Germinal center (tissue), 1 donor: ENCODE data around the gene TMEM259.

Experiments used
- DNase-seq: peaks from one replicate; pipeline ENCODE4 v3.0.0; 2012; ENCODE audit warnings: mixed read lengths, low spot score

TMEM259 gene

DNA sequence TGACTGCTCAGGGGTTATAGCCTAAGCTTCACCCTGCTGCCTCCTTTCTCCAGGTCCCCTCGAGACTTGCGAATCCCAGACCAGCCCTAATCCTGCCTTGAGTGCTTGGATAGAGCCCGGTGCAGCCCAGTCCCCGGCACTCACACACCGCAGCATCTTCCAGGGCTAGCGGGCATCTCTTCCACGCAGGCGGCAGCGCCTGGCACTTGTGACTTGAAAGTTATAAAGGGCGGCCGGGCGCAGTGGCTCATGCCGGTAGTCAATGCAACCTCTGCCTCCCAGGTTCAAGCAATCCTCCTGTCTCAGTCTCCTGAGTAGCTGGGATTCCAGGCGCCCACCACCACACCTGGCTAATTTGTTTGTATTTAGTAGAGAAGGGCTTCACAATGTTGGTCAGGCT, 34.8 kb downstream of the TMEM259 start:
- DNase-seq: no peak

DNA sequence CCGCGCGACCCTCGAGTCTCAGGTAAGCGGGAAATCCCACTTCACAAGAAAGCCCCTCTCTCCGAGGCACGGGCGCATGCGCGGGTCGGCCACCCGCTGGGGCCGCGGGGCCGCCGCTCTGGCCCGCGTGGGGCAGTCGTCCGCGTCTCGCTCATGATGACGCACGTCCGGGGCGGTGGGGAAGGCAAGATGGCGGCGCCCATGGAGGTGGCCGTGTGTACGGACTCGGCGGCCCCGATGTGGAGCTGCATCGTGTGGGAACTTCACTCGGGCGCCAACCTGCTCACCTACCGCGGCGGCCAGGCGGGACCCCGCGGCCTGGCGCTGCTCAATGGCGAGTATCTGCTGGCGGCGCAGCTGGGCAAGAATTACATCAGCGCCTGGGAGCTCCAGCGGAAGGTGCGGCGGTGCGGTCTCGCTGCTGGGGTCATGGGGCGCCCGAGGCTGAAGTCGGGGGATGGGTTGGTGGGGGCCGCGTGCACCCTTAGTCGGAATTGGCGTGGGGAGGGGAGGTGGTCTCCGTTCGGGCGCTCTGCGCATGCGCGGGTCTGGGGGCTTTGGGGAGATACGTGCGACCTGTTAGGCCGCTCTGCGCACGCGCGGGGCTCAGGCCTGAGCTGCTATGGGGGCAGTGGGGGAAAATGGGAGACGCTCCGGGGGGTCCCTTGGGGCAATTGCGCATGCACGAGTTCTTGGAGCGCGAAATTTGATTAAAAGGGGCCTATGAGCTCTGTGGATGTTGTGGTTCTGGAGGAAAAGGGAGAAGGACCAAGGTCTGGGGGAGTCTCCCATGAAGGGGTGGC, 36.6 kb downstream of the TMEM259 start, which contains the start of gene WDR18:
TSS of gene WDR18 (plus strand) at position 181 of the 803 bp plus-strand sequence. CDS start at position 190, 9 bp downstream.
- peak; percentile 99 for DNase-seq

DNA sequence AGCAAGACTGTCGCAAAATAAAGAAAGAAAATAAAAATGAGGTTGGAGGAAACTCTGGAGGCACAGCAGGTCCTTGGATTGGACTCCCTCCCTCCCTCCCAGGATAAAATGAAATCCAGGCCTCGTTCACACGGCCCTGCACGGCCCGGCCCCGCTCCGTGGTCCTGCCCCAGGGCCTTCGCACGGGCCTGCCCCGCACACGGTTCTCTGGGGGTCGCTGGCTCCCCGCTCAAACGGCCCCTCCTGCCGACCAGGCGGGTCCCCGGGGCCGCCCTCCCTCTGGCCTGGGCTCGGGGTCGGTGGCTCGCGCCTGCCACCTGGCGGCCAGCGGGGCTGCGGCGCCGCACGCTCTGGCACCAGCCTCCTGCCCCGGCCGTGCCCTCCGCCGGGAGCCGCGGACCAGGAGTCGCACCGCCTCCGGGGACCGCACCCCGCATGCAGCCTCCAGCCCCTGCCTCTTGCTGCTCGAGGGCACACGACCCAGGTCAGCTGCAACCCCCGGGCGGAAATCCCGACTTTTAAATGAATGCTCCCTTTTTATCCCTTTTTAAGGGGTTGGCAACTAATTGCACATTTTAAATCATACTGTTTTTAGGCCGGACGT, 38.3 kb downstream of the TMEM259 start:
- peak; percentile 94 for DNase-seq

DNA sequence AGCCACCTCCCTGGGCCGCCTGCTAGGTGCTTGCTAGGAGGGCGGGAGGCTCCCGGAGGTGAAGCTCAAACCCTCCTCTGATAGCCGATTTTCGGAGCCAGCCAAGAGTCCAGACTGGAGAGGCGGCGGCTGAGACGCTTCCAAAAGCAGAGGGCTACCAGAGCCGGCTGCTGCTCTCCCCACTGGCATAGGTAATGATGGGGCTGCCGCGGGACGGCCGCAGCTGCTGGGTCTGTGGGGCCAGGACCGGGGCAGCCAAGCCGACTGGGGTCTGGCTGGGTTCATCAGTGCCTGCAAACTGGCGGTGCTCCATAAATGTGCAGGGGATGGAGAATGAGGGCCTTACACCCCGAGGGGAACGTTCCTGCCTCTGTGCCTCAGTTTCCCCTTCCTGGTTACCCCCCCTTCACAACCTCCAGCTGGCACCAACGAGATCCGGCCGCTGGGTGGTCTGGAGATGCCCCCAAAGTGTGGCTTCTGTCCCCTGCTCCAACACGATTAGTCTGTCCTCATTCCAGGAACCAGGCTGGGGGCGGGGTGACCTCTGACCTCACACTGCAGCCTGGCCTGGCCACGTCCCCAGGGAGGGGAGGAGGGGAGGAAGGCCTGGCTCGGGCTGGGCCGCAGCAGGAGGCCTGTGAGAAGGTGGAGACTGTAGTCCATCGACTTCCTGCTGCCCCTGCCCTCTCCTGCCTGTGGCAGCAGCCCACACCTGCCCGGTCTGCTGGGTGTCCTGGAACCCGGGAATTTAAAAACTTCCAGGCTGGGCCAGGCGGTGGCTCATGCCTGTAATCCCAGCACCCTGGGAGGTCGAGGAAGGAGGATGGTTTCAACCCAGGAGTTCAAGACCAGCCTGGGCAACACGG, 40.6 kb downstream of the TMEM259 start:
- no peak for DNase-seq

DNA sequence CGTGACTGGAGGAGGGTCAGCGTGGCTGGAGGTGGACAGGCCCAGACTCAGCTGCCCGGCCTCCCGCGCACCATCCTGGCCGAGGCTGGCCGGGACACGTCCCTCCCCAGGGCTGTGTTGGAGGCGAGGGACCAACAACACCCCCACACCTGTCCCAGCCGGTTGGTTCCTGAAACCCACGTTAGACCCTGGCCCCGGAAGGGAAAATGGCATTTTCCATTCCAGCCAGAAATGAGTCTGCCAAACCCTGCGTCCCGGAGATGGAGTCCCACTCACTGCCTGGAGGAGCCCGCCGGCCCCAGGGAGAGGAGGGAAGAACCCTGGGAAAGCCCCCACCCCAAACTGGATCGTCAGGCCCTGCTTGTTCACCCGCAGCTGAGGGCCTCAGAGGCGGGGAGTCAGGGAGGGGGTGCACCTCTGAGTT, 41.6 kb downstream of the TMEM259 start:
- DNase-seq: no peak

DNA sequence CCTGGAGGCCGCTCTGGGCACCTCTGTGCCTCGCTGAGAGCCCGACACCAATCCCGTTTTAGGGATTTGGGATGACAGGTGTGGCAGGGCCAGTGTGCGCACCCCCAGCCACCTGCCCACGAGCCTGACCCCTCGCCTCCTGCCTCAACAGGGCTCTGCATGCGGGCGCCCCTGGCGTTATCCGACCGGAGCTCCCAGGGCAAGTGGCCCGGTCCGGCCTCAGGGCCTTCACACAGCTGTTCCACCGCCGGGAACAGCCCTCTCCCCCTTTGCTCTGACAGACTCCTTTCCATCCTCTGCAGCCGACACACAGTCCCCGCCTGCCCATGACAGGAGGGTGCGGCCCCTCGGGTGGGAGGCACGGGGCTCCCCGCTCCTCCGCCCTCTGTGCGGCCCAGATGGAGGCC, 43.9 kb downstream of the TMEM259 start:
- no peak for DNase-seq

DNA sequence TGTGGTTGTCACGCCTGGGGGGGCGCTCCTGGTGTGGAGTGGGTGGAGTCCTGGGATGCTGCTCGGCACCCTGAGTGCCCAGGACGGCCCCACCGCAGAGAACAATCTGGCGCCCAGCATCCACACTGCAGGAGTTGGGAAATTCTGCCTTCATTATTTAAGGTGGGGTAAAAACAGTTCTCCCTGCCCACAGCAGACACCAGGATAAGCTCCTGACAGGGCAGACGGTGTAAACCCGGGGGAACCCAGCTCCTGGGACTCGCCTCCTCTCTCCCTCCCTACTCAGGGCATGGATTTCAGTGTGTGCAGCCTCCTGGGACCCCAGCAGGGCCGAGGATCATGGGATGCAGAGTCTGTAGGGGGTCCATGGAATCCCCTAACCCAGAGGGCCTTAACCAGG, 44.4 kb downstream of the TMEM259 start:
- no peak for DNase-seq

DNA sequence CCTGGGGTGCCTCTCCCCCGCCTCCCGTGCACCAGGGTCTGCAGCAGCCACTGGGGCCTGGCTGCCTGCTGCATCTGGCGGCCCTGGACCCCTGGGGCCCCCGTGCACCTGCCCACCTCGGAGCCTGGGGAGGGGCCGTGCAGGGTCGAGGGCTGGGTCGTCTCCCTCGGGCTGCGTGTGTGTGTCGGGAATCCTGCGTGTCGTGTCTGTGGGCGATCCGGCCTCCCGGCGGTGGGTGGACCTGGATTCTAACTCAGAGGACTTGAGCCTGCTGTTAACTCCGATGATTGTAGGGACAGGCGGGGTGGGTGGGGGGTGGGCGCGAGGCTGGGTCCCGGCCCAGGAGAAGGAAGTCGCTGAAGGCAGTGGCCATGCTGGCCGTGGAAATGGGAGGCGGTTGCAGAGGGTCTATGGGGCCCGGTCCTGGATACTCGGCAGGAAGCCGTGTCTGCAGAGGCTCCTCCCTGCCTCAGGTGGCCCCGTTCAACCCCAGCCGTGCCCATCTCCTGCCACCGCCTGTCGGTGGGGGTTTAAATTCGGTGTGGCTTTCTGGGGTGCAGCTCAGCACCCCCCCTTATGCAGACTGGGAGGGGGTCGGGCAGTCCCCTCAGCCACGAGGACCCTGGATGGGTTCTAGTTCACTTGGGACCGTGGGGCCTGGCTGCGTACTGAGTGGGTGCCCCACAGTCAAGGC, 46.2 kb downstream of the TMEM259 start:
- no peak for DNase-seq

DNA sequence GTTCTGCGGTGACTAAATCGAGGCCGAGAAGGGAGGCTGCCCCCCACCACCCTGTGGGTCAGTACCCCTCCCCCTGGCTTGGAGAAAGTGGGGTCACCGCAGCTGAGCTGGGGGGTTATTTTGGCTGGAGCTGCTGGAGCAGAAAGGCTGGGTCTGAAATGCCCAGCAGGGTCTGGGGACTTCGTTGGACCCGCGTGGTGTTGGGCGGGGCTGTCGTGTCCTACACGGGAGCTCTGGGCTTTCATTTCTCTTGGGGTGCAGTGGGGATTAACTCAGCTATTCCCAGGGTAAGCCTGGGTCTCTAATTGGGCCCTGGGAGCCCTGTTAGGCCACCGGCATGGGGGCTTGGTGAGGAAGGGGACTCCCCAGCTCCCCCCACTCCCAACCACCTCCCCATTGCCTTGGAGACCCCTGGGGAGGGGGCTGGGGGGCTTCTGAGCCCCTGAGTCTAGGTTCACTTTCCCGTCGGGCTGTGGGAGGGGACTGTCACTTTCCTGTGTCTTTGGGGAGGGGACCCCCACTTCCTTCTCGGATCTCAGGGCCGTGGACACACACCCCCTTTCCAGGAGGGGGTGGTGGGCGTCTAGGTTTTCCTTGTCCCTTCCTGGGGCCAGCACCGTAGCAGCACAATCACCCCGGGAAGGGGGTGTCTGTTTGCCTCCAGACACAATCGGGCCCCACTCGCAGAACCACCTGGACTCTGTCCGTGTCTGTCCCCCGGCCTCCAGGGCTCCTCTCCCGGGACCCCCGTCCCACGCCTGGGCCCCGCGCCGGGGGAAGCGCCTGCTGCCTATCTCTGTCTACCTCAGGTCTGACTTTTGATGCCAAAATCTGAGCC, 47.0 kb downstream of the TMEM259 start:
- no peak for DNase-seq

DNA sequence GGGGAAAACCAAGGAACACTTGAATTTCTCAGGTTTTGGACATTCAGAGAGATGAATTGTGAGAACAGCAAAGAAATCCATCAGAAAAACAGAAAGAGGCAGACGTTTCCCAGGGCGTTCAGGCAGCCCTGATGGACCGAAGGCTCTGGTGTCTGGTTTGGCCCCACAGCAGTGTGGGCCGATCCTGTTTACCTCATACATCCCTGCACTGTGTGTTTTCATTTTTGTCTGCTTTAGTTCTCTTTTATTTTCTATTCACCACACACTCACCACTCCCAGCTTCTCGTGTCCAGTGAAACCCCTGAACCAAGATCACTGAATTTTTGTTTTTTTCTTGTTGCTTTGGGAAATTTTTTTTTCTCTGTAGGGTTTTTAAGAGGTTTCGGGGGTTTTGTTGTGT, 48.6 kb downstream of the TMEM259 start:
- DNase-seq: no peak

DNA sequence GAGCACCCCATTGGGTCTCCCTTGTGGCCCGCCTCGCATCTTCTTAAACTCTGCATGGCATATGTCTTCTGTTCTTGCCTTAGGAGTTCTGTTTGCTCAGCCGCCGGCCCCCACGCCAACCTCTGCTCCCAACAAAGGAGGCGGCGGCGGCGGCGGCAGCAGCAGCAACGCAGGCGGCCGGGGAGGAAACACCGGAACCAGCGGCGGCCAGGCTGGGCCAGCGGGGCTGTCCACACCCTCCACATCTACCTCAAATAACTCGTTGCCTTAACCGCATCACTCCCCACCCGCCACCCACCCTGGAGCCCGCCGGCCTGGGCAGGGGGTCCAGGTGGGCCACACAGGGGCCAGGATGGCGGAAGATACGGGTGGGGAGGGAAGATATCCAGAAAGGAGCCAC, 49.1 kb downstream of the TMEM259 start:
- DNase-seq: no peak

DNA sequence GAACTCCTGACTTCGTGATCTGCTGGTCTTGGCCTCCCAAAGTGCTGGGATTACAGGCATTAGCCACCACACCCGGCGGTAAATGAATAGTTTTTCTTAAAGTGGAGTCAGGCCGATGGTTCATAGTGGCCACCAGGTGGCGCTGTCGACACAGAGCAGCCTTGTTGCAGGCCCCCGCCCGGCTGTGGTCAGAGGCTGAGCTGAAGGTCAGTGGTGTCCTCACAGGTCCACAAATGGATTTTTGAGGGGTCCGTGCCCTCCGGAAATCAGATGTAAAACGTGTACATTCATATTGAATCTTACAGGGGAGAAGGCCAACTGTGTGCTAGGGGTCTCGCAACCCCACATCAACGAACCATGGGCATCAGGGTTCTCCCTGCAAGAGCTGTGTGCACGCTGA, 50.2 kb downstream of the TMEM259 start:
- no peak for DNase-seq

DNA sequence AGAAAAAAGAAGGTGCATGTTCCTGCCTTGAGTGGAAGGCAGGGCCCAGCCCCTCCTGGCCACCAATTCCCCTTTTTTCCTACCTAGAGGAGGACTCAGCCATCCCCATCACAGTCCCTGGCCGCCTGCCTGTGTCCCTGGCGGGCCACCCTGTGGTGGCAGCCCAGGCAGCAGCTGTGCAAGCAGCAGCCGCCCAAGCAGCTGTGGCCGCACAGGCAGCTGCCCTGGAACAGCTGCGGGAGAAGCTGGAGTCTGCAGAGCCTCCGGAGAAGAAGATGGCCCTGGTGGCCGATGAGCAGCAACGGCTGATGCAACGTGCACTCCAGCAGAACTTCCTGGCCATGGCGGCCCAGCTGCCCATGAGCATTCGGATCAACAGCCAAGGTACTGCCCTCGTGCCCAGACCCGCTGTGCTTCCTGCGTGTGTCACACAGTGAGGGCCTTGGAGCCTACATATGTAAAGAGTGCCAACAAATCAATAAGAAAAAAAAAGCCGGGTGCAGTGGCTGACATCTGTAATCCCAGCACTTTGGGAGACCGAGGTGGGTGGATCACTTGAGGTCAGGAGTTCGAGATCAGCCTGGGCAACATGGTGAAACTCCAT, 54.3 kb downstream of the TMEM259 start:
- DNase-seq: no peak

DNA sequence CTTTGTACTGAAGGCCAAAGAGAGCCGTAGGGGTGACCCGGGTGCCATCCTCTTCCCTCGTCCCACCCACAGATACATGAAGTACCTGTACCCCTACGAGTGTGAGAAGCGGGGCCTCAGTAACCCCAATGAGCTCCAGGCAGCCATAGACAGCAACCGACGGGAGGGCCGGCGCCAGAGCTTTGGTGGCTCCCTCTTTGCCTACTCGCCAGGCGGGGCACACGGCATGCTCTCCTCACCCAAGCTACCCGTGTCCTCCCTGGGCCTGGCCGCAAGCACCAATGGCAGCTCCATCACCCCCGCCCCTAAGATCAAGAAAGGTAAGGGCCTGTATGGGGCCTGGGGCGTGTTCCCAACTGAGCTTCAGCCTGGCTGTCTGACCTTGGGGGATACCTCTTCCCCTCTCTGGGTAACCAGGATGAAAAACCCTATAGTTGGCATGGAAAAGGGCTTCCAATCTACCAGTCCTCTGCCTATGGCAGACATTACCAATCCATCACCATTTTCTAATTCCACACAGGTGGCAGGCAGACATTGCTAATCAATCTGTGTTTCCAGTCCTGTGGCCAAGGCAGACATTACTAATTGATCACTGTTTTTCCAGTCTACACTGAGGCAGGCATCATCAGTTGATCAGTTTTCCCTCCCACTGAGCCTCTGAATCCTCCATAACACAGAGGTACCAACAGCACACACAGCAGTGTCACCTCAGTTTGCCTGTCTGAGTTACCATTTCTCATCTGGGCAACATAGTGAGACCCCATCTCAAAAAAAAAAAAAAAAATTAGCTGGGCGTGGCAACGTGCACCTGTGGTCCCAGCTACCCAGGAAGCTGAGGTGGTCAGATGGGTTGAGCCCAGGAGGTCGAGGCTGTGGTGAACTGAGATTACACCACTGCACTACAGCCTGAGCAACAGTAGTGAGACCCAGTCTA, 55.9 kb downstream of the TMEM259 start:
- no peak for DNase-seq

DNA sequence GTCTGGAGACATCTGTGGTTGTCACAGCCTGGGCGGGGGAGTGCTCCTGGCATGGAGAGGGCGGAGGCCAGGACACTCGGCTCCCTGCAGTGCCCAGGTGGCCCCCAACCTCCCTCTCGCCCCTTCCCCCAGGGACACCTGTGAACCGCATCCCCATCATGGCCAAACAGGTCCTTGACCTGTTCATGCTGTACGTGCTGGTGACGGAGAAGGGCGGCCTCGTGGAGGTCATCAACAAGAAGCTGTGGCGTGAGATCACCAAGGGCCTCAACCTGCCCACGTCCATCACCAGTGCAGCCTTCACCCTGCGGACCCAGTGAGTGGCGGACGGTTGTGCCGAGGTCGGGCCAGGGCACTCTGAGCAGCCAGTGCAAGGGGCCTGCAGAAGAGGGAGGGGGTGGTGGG, 56.8 kb downstream of the TMEM259 start:
- no peak for DNase-seq

DNA sequence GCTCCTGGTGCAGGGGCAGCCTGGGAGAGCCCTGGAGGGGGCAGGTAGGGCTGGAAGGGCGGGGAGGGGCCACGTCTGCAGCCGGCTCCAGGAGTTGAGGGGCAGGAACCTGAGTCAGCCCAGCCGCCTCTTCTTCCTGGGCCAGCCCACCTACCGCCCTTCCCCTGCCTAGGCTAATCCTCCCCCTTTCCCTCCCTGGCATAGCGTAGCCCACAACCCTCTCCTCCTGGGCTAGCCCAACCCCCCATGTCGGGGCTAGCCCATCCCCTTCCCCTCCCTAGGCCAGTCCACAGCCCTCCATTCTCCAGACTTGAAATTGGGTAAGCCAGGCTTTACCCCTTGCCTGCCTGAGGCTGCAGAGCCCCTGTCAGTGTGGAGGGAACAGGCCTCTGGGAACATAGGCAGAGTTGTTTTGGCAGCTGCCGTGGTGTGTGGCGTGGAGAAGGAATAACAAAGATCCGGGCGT, 57.4 kb downstream of the TMEM259 start:
- no peak for DNase-seq

DNA sequence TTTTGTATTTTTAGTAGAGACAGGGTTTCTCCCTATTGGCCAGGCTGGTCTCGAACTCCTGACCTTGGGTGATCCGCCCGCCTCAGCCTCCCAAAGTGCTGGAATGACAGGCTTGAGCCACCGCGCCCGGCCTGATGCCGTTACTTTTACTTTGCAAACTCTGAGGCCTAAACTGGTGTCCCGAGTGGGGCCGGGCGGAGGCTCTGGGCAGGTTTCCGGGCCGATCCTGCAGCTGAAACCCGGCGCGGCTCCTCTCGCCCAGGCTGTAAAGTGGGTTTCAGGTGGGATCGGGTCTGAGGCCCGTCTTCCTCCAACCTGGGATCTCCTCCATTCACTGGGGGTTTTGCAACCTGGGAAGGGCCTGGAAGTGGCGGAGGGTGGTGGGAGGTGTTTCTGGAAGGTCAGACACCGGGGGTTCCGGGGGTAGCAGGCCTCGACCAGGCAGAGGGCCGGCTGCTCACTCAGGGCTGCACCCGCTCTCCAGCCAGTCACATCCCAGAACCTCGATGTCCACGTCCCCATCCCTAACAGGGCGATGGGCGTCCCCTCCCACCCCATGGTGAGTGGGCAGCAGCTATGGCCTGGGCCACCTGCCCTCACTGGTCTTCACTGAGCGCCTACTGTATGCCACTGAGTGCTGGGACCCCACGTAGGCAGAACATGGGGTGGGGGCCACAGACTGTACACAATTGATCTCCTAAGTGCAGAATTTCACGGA, 58.1 kb downstream of the TMEM259 start:
- DNase-seq: no peak

DNA sequence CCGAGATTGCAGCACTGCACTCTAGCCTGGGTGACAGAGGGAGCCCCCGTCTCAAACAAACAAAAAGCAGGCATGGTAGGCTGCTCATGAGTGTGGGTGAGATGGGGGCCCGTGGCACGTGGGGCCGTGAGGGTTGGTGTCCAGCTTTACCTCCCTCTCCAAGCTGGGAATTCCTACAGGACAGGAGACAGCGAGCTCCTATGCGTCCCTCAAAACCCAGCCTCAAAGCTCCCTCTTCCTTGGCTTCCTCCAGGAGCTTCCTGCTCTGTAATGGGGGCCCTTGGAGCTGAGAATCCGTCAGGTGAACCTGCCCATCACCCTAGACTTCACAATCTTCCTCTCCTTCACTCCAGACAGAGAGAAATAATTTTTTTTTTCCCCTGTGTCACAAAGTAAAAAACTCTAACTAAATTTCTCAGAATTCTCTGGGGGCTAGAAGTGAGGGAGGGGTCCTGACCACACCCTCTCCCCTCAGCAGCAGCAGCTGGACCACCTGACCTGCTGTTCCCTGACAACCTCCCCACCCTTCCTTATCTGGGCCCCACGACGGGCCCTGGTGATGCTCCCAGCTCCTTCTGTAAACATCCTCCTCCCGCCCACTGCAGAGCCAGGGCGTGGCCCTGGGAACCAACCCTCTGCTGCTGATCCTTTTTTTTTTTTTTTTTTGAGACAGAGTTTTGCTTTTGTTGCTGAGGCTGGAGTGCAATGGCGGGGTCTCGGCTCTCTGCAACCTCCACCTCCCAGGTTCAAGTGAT, 58.9 kb downstream of the TMEM259 start:
- DNase-seq: no peak
